ENCODE measurements around the gene WWOX.

- TF ChIP-seq CTCF (IDR thresholded peaks at IDR 0.05) (no peak), POLR2A (IDR thresholded peaks at IDR 0.05) (no peak), POLR2AphosphoS5 (IDR thresholded peaks at IDR 0.05) (no peak)
Observed at GRCh38 chr16:78520470-78520869, 421.0 kb downstream of the WWOX start.
